ENCODE measurements around the gene PXDN.

Gene PXDN

GRCh38 chr2:1607236-1607920 is 136.9 kb downstream of the PXDN start:
- TF ChIP-seq EZH2phosphoT487 (IDR thresholded peaks at IDR 0.05; ENCODE audit: borderline replicate concordance, low read length) (no peak), CTCF (IDR thresholded peaks at IDR 0.05; ENCODE audit: low read depth, low read length, poor library complexity, severe bottlenecking) (no peak)
- H3F3A ChIP-seq (ENCODE audit: control insufficient read depth, insufficient read depth) = no peaks in the 10 kb centered on the region
- no peak overlapping the region for H3K27ac ChIP-seq (ENCODE audit: low read depth, low read length)
- H3K9me2 ChIP-seq (replicated peaks; ENCODE audit: control insufficient read depth, low read length) = no peaks in the 10 kb centered on the region
- H3K4me3 ChIP-seq (ENCODE audit: low read length) = no peak overlapping the region
- no peak overlapping the region for H3K4me2 ChIP-seq (ENCODE audit: low read length)
- H3K9me3 ChIP-seq (ENCODE audit: control insufficient read depth, insufficient read depth, low read length) = peaks cover 13% of the 10 kb centered on the region; the same call in 1 of the 2 replicates
- no peaks in the 10 kb centered on the region for H3K4me1 ChIP-seq (ENCODE audit: control insufficient read depth, low read length)
- no peaks in the 10 kb centered on the region for H3K79me2 ChIP-seq (ENCODE audit: control insufficient read depth, low read length)
- no peaks in the 10 kb centered on the region for H3K36me3 ChIP-seq (ENCODE audit: control insufficient read depth, low read length)
- H4K20me1 ChIP-seq (ENCODE audit: control insufficient read depth, insufficient read depth, low read depth, low read length) = no peaks in the 10 kb centered on the region
- H3K27me3 ChIP-seq (ENCODE audit: control insufficient read depth, low read length) = no peaks in the 10 kb centered on the region

GRCh38 chr2:1606421-1607235 is 137.7 kb downstream of the PXDN start:
- Histone ChIP-seq H3K36me3 (ENCODE audit: control insufficient read depth, low read length) (no peaks in the 10 kb centered on the region), H3K4me3 (ENCODE audit: low read length) (no peak overlapping the region), H3K9me2 (replicated peaks; ENCODE audit: control insufficient read depth, low read length) (no peaks in the 10 kb centered on the region), H3K4me2 (ENCODE audit: low read length) (no peak overlapping the region), H4K20me1 (ENCODE audit: control insufficient read depth, insufficient read depth, low read depth, low read length) (no peaks in the 10 kb centered on the region), H3K4me1 (ENCODE audit: control insufficient read depth, low read length) (no peaks in the 10 kb centered on the region), H3K27me3 (ENCODE audit: control insufficient read depth, low read length) (no peaks in the 10 kb centered on the region), H3F3A (ENCODE audit: control insufficient read depth, insufficient read depth) (no peaks in the 10 kb centered on the region), H3K27ac (ENCODE audit: low read depth, low read length) (no peak overlapping the region), H3K79me2 (ENCODE audit: control insufficient read depth, low read length) (no peaks in the 10 kb centered on the region), H3K9me3 (ENCODE audit: control insufficient read depth, insufficient read depth, low read length) (peaks cover 21% of the 10 kb centered on the region; the same call in 1 of the 2 replicates)
- TF ChIP-seq CTCF (IDR thresholded peaks at IDR 0.05; ENCODE audit: low read depth, low read length, poor library complexity, severe bottlenecking) (no peak), EZH2phosphoT487 (IDR thresholded peaks at IDR 0.05; ENCODE audit: borderline replicate concordance, low read length) (no peak)

GRCh38 chr2:1606046-1606400 is 138.3 kb downstream of the PXDN start:
- Histone ChIP-seq H3K27ac (ENCODE audit: low read depth, low read length) (no peak overlapping the region), H3K9me3 (ENCODE audit: control insufficient read depth, insufficient read depth, low read length) (peaks cover 21% of the 10 kb centered on the region; the same call in 1 of the 2 replicates), H3F3A (ENCODE audit: control insufficient read depth, insufficient read depth) (no peaks in the 10 kb centered on the region), H3K36me3 (ENCODE audit: control insufficient read depth, low read length) (no peaks in the 10 kb centered on the region), H3K4me1 (ENCODE audit: control insufficient read depth, low read length) (no peaks in the 10 kb centered on the region), H4K20me1 (ENCODE audit: control insufficient read depth, insufficient read depth, low read depth, low read length) (no peaks in the 10 kb centered on the region), H3K4me3 (ENCODE audit: low read length) (no peak overlapping the region), H3K9me2 (replicated peaks; ENCODE audit: control insufficient read depth, low read length) (no peaks in the 10 kb centered on the region), H3K4me2 (ENCODE audit: low read length) (no peak overlapping the region), H3K79me2 (ENCODE audit: control insufficient read depth, low read length) (no peaks in the 10 kb centered on the region), H3K27me3 (ENCODE audit: control insufficient read depth, low read length) (no peaks in the 10 kb centered on the region)
- TF ChIP-seq CTCF (IDR thresholded peaks at IDR 0.05; ENCODE audit: low read depth, low read length, poor library complexity, severe bottlenecking) (no peak), EZH2phosphoT487 (IDR thresholded peaks at IDR 0.05; ENCODE audit: borderline replicate concordance, low read length) (no peak)

All from DOHH2 (cell line).